Measurements from ENCODE around the gene PRDX5.

GRCh38 chr11:64286801-64287159, 31.1 kb upstream of the PRDX5 start:
- TF ChIP-seq CTCF (conservative IDR thresholded peaks at IDR 0.05; ENCODE audit: low read length) (no peak), EZH2phosphoT487 (IDR thresholded peaks at IDR 0.05; ENCODE audit: borderline replicate concordance, low read depth, low read length) (no peak)
